HG02798 (cell line): ENCODE data around the gene FAAP20.
"Not testable (repeated sequence)": the region's sequence is repeated elsewhere in the genome, so short reads cannot be mapped to it uniquely, and the experiment has no call there.

Experiments used
- ATAC-seq: cut with Tn5 transposase; IDR thresholded peaks from one replicate; pipeline ENCODE4 v1.9.1; 2021; ENCODE audit warnings: mild to moderate bottlenecking; ENCODE audit not compliant: unreplicated experiment, poor library complexity

FAAP20 gene

DNA sequence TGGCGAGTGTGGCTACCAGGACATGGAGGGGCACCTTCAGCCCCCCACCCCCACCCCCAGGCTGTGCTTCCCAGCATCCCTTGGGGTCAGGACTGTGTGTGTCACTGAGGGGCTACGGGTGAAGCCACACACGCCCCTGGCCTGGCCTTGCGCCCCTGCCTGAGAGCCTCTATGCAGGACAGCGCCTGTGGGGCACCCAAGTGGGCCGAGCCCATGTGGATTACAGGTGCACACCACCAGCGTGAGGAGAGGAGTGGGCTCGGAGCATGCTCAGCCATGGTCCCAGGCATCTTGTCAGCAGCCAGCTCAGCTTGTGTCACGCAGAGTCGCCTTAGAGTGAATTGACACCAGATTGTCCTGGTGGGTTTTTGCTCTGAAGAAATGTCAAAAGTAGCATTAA, 27.9 kb downstream of the FAAP20 start:
- no peak for ATAC-seq

- ATAC-seq, result no peak
Measured at GRCh38 chr1:2166254-2166653, 28.3 kb downstream of the FAAP20 start.

- no peak for ATAC-seq
Measured at GRCh38 chr1:2165646-2166045, 28.9 kb downstream of the FAAP20 start.

DNA sequence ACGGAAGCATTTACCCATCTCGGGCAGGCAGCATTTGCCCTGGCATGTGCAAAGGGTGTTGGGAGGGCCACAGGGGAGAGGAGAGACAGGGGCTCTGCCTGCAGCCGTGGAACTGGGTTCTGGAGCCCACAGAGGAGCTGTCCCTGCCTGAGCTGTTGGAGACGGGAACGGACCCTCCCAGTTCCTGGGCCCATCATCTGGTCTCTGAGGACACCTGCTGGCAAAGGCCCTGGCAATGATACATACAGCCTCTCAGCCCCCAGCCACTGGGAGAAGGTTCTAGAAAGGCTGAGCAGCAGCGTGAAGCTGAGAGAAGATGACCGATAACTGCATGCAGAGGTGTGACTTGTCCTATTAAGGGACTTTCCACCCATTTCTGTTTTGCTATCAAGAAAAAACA, 31.4 kb downstream of the FAAP20 start:
- no peak for ATAC-seq

DNA sequence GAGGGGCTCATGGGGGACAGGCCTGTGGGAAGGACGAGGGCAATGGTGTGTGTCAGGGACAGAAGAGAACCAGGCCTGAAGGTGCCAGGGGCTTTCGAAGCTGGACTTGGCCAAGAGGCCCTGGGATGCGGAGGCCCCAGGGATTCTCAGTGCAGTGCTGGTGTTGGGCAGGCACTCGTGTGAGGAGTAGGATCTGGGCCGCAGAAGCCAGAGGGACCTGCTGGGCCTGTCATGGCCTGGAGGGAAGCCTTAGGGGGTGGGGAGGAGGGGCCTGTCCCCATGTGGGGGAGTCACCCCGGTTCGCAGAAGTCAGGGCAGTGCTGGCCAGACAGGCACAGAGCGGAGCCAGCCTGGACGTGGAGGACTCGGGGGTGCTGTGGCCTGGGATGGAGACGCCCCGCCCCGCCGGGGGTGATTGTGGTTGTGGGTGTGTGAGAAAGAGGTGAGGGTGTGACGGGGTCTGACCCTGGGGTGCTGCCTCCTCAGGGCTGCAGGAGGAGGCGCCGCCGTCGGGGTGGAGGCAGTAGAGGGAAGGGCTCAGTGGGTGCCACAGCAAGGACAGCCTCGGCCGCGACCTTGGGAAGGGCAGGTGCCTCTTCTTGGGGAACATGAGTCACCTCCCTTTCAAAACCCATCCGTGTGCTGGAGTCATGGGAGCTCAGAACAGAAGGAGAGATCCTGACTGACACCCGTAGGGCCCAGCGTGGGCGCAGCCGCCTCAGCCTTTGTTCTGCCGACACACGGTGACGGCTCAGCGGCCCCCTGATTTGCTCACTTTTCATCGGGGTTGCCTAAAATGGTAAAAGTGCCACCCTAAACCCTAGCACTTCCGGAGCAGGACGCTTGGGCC, 33.9 kb downstream of the FAAP20 start:
- ATAC-seq, result no peak

DNA sequence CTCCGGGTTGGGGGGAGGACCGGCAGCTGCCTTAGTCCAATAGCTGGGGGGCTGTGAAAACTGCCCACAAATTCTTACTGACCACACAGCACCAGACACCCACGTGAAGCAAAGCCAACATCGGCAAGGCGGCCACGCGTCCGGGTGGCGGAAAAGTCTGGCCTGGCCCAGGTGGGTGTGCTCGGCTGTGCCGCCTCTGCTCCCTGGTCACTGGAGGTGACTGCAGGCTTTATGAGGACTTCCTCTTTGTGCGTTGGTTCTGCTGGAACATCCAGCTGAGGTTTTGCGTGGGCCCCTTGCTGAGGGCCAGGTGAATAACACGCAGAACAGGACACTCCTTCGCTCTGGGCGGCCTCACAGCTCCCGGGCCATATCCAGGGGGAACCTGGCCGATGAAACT, 35.4 kb downstream of the FAAP20 start:
- ATAC-seq, result no peak

- no peak for ATAC-seq
Measured at GRCh38 chr1:2158272-2158671, 36.3 kb downstream of the FAAP20 start.

DNA sequence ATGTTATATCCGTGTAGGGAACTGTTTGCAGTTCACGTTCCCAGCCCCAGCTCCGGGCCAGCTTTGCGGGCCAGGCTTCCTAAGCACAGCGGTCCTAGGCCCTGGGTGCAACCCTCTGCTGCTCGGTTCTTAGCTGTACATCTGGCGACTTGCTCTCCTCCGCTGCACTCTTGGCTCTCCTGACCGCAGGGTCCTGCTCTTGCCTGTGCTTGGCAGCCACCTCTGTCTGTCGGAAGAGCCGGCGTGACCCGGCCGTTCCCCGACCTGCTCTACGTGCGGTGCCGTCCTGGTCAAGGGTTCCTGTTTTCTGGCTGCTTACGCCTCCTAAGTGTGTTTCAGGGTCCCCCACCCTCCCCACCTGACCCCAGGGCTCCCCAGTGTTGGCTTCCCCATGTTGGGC, 36.7 kb downstream of the FAAP20 start:
- ATAC-seq, result no peak

- ATAC-seq, result no peak
Measured at GRCh38 chr1:2156866-2157265, 37.7 kb downstream of the FAAP20 start.

- no peak for ATAC-seq
Measured at GRCh38 chr1:2155788-2156187, 38.8 kb downstream of the FAAP20 start.

- no peak for ATAC-seq
Measured at GRCh38 chr1:2155147-2155598, 39.4 kb downstream of the FAAP20 start.

DNA sequence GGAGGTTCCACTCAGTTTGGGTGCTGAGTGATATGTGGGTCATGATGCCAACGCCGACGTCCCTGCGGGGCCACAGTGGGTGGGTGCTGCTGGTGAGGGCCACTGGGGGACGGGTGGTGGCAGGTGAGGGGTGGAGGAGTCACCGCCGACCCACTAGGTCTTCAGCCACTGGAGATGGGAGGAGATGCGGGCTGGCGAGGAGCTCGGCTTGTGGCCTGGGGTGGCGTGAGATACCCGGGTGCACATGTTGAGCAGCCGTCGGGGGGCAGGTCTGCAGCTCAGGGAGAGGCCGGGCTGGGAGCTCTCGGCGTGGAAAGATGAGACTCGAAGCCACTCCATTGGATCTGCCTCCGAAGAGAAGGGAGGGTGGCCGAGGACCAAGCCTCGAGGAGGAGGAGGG, 40.5 kb downstream of the FAAP20 start:
- ATAC-seq, result no peak

DNA sequence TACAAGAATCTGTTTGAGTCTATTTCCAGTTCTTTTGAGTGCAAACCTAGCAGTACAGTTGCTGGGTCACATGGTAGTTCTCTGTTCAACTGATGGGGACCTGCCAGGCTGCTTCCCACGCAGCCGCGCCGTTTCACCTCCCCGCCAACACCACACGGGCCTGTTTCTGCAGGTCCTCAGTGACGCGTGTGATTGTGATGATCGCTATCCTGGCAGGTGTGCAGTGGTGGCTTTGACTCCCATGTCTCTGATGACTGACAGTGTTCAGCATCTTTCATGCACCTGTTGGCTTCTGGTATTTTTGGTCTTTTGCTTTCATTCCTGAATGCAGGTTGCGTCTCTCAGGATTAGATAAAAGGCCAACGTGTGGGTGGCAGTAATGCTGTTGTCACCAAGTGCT, 41.6 kb downstream of the FAAP20 start:
- no peak for ATAC-seq

GRCh38 chr1:2151911-2152310, 42.7 kb downstream of the FAAP20 start:
- no peak for ATAC-seq

DNA sequence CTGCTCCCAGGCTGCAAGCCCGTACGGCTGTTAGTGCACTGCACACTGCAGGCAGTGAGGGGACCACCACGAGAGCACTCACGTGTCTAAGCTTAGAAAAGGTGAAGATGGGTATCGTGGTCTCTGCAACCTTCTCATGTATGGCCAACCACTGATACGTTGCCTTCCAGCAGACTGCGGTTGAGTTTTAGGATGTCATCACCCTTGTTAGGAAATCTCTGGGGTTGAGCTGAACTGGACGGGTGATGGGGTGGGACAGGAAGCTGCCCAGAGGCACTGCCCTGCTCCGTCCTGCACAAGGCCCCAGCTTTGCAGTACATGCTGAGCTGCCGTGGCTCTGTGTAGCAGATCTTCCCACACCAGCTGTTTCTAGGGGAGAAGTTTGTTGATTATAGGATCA, 43.3 kb downstream of the FAAP20 start:
- no peak for ATAC-seq

- ATAC-seq, result no peak
Measured at GRCh38 chr1:2150801-2151200, 43.8 kb downstream of the FAAP20 start.

DNA sequence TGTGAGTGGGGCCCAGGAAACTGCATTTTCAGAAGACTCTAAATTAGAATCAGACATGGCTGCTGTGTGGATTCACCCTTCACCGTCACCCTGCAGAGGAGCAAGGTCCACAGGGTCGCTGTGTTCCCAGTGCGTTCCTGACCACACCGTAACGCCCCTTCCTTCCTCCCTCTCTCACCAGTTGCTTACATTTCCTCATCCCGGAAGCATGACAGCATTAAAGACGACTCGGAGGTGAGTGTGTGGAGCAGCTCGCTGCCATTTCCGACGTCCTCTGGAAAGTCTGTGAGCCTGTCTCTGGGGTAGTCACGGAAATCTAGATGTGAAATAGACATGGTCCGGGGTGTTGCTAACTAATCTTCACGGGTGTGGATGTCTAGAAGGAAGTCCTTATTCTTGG, 45.9 kb downstream of the FAAP20 start:
- ATAC-seq, result no peak

DNA sequence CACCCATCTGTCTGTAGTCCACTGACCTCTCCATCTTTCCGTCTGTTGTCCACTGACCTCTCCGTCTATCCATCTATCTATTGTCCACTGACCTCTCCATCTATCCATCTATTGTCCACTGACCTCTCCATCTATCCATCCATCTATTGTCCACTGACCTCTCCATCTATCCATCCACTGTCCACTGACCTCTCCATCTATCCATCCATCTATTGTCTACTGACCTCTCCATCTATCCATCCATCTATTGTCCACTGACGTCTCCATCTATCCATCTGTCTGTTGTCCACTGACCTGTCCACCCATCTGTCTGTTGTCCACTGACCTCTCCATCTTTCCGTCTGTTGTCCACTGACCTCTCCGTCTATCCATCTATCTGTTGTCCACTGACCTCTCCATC, 46.7 kb downstream of the FAAP20 start:
- not testable (repeated sequence) for ATAC-seq

GRCh38 chr1:2146836-2147517, 47.6 kb downstream of the FAAP20 start:
- ATAC-seq, result no peak

GRCh38 chr1:2145946-2146835, 48.4 kb downstream of the FAAP20 start:
- no peak for ATAC-seq
